Memory B cell (primary cell): ENCODE data around the gene BSN.
A peak's percentile ranks its signal among the peaks of the same experiment; 100 is the strongest.
"Not testable (repeated sequence)": the region's sequence is repeated elsewhere in the genome, so short reads cannot be mapped to it uniquely, and the experiment has no call there.

Experiments used
- ATAC-seq: fragments of 150-1000 bp; cut with Tn5 transposase; 2 replicates; pipeline ENCODE4 v1.10.0; 2021; ENCODE audit warnings: low read depth, mild to moderate bottlenecking, moderate library complexity
- DNase-seq, 2 donors: peaks; one replicate each; pipeline ENCODE4 v3.0.0; 2022; ENCODE audit warnings: low spot score in 2 of 2
- H3K27ac Mint-ChIP-seq: one replicate; pipeline ENCODE4 v1.8.0; 2022; ENCODE audit warnings: mild to moderate bottlenecking, moderate library complexity, mixed read lengths
- H3K27me3 Mint-ChIP-seq: one replicate; pipeline ENCODE4 v1.8.0; 2022; ENCODE audit warnings: mixed read lengths
- H3K36me3 Mint-ChIP-seq: one replicate; pipeline ENCODE4 v1.8.0; 2022; ENCODE audit warnings: mild to moderate bottlenecking, mixed read lengths
- H3K4me1 Mint-ChIP-seq: one replicate; pipeline ENCODE4 v1.8.0; 2022; ENCODE audit warnings: mixed read lengths
- H3K4me3 Mint-ChIP-seq: one replicate; pipeline ENCODE4 v1.8.0; 2022; ENCODE audit warnings: mild to moderate bottlenecking, moderate library complexity, mixed read lengths
- H3K9me3 Mint-ChIP-seq: one replicate; pipeline ENCODE4 v1.8.0; 2022; ENCODE audit warnings: mixed read lengths

BSN gene

DNA sequence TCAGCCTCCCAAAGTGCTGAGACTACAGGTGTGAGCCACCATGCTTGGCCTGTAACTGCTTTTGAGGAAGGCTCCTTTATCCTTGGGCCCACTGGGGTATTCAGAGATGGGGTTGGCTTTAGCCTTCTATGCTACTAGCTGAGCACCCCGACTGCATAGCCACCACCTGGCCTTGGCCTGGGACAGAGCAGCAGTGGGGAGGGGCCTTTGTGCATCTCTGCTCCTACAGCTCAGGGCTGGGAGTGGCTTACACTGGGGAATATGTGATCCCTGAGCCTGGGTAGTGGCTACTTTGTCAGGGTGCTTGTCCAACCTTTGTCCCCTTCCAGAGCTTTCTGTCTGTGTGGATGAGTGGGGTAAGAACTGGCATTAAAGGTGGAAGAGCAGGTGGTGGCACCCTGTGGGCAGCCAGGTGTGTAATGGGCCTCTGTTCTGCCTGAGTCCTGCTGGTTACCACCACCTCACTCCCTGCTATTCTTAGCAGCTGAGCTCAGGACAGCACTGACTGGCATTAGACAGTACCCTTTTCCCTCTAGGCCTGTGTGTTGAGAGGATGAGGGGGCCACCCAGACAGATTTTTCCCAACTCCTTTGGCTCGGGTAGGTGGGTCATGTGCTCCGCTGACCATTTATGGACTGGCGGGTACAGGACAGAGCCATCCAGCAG, 141.2 kb downstream of the BSN start:
- H3K9me3 Mint-ChIP-seq, DNase-seq, H3K27ac Mint-ChIP-seq, H3K4me1 Mint-ChIP-seq, H3K36me3 Mint-ChIP-seq, ATAC-seq, H3K27me3 Mint-ChIP-seq, H3K4me3 Mint-ChIP-seq: not testable (repeated sequence)

GRCh38 chr3:49699281-49699979, 145.2 kb downstream of the BSN start:
- peaks cover 9% of the 10 kb centered on the region for H3K36me3 Mint-ChIP-seq
- H3K4me1 Mint-ChIP-seq, result peaks cover 3% of the 10 kb centered on the region
- H3K27me3 Mint-ChIP-seq, result no peaks in the 10 kb centered on the region
- DNase-seq, result no peak
- no peak overlapping the region for H3K4me3 Mint-ChIP-seq
- no peaks in the 10 kb centered on the region for H3K9me3 Mint-ChIP-seq
- no peak overlapping the region for H3K27ac Mint-ChIP-seq
- no peak for ATAC-seq

DNA sequence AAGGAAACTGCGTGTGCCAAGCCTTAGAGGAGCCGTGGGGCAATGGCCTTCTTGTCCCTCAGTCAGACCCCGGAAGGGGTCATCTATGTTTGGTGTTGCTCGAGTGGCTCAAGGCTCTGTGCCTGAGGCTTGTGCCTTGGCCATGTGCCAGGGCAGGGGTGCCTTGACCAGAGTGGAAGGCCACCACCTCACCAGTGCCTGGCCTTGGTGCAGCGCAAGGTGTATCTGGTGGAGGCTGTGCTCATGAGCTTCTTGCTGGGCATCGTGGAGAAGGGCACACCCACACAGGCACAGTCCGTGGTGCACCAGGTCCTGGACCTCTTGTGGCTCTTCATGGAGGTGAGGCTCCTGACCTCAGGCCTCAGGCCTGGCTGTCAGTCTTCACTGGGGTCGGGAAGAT, 145.7 kb downstream of the BSN start:
- no peak overlapping the region for H3K4me3 Mint-ChIP-seq
- H3K9me3 Mint-ChIP-seq, result no peaks in the 10 kb centered on the region
- no peaks in the 10 kb centered on the region for H3K27me3 Mint-ChIP-seq
- H3K27ac Mint-ChIP-seq, result no peak overlapping the region
- ATAC-seq, result no peak
- DNase-seq, result no peak
- H3K36me3 Mint-ChIP-seq, result peaks cover 9% of the 10 kb centered on the region
- peaks cover 3% of the 10 kb centered on the region for H3K4me1 Mint-ChIP-seq

GRCh38 chr3:49700453-49701128, 146.3 kb downstream of the BSN start:
- H3K4me3 Mint-ChIP-seq, result no peak overlapping the region
- no peak overlapping the region for H3K27ac Mint-ChIP-seq
- peaks cover 3% of the 10 kb centered on the region for H3K4me1 Mint-ChIP-seq
- no peaks in the 10 kb centered on the region for H3K9me3 Mint-ChIP-seq
- no peaks in the 10 kb centered on the region for H3K27me3 Mint-ChIP-seq
- H3K36me3 Mint-ChIP-seq, result peaks cover 9% of the 10 kb centered on the region
- ATAC-seq, result no peak
- no peak for DNase-seq

- no peak overlapping the region for H3K27ac Mint-ChIP-seq
- no peak overlapping the region for H3K4me3 Mint-ChIP-seq
- no peaks in the 10 kb centered on the region for H3K9me3 Mint-ChIP-seq
- H3K36me3 Mint-ChIP-seq, result peaks cover 9% of the 10 kb centered on the region
- DNase-seq (no peak), ATAC-seq (no peak)
- peaks cover 3% of the 10 kb centered on the region for H3K4me1 Mint-ChIP-seq
- no peaks in the 10 kb centered on the region for H3K27me3 Mint-ChIP-seq
Measured at GRCh38 chr3:49701388-49702077, 147.3 kb downstream of the BSN start.

GRCh38 chr3:49702672-49703071, 148.4 kb downstream of the BSN start:
- Mint-ChIP-seq H3K9me3 (no peaks in the 10 kb centered on the region), H3K27me3 (no peaks in the 10 kb centered on the region), H3K4me1 (peaks cover 7% of the 10 kb centered on the region), H3K27ac (no peak overlapping the region), H3K4me3 (no peak overlapping the region), H3K36me3 (peaks cover 8% of the 10 kb centered on the region)
- ATAC-seq (no peak), DNase-seq (no peak)

GRCh38 chr3:49703443-49703927, 149.2 kb downstream of the BSN start:
- Mint-ChIP-seq H3K4me3 (no peak overlapping the region), H3K27ac (peak overlapping the region; percentile 67), H3K27me3 (no peaks in the 10 kb centered on the region), H3K36me3 (peaks cover 9% of the 10 kb centered on the region), H3K9me3 (no peaks in the 10 kb centered on the region), H3K4me1 (peaks cover 9% of the 10 kb centered on the region)
- peak; percentile 100 for ATAC-seq
- peak; percentile 66 to 68 for DNase-seq

GRCh38 chr3:49703956-49704355, 149.7 kb downstream of the BSN start:
- ATAC-seq, result no peak
- H3K9me3 Mint-ChIP-seq, result no peaks in the 10 kb centered on the region
- H3K4me1 Mint-ChIP-seq, result peaks cover 9% of the 10 kb centered on the region
- H3K36me3 Mint-ChIP-seq, result peaks cover 10% of the 10 kb centered on the region
- peak overlapping the region; percentile 67 for H3K27ac Mint-ChIP-seq
- no peaks in the 10 kb centered on the region for H3K27me3 Mint-ChIP-seq
- H3K4me3 Mint-ChIP-seq, result no peak overlapping the region
- DNase-seq, result no peak

GRCh38 chr3:49704629-49705028, 150.4 kb downstream of the BSN start:
- H3K27ac Mint-ChIP-seq, result no peak overlapping the region
- no peak for DNase-seq
- no peak overlapping the region for H3K4me3 Mint-ChIP-seq
- H3K9me3 Mint-ChIP-seq, result no peaks in the 10 kb centered on the region
- peaks cover 10% of the 10 kb centered on the region for H3K36me3 Mint-ChIP-seq
- no peaks in the 10 kb centered on the region for H3K27me3 Mint-ChIP-seq
- no peak for ATAC-seq
- peaks cover 9% of the 10 kb centered on the region for H3K4me1 Mint-ChIP-seq

DNA sequence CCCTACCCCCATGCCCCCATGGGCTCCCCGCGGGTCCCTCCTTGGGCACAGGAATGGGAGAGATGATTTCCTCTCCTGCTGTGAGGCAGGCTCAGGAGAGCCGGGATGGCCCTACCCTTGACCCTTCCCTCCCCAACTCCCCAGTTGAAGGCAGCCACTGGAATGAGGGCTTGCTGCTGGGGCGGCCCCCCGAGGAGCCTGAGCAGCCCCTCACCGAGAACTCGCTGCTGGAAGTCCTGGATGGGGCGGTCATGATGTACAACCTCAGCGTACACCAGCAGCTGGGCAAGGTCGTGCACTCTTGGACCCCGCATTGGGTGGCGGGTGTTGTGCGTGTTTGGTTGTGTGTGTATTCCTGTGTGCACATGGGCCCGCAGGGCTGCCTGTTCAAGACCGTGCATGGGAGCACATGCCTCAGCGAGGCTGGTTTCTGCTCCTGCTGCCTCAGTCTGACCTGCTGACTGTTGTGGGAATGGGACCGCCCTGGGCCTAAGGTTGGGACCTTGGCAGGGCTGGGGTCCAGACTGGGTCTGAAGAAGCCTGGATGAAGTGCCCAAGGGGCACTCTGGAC, 151.2 kb downstream of the BSN start:
- ATAC-seq (no peak), DNase-seq (no peak)
- no peaks in the 10 kb centered on the region for H3K9me3 Mint-ChIP-seq
- H3K36me3 Mint-ChIP-seq, result peaks cover 10% of the 10 kb centered on the region
- H3K27me3 Mint-ChIP-seq, result no peaks in the 10 kb centered on the region
- H3K27ac Mint-ChIP-seq, result no peak overlapping the region
- no peak overlapping the region for H3K4me3 Mint-ChIP-seq
- H3K4me1 Mint-ChIP-seq, result peaks cover 9% of the 10 kb centered on the region

DNA sequence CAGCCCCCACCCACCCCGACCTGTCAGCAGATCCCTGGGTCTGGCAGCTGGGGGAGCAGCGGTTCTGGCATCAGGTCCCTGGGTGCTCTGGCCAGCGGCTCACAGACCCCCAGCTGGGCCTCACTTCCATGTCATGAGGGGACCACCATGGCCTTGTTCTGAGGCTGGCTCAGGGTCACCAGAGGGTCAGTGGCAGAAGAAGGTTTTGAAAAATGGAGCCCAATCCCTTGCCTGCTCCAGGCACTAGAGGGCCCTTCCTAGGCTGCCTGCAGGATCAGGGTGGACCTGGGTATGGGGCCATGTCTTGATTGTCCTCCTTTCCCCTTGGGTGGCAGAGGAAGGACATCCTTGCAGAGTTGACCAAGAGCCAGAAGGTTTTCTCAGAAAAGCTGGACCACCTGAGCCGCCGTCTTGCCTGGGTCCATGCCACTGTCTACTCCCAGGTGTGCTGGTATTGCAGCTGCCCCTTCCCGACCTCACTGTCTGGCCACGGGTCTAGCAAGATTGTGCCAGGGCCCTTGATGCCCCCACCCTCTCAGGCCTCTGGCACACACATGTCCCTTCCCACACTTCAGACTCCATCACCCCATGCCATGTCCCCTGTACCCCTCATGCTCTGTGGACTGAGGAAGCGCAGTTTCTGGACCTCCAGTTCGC, 152.3 kb downstream of the BSN start:
- no peaks in the 10 kb centered on the region for H3K27me3 Mint-ChIP-seq
- no peak overlapping the region for H3K4me3 Mint-ChIP-seq
- DNase-seq (no peak), ATAC-seq (no peak)
- H3K27ac Mint-ChIP-seq, result no peak overlapping the region
- H3K36me3 Mint-ChIP-seq, result peaks cover 12% of the 10 kb centered on the region
- H3K4me1 Mint-ChIP-seq, result peaks cover 9% of the 10 kb centered on the region
- H3K9me3 Mint-ChIP-seq, result no peaks in the 10 kb centered on the region

DNA sequence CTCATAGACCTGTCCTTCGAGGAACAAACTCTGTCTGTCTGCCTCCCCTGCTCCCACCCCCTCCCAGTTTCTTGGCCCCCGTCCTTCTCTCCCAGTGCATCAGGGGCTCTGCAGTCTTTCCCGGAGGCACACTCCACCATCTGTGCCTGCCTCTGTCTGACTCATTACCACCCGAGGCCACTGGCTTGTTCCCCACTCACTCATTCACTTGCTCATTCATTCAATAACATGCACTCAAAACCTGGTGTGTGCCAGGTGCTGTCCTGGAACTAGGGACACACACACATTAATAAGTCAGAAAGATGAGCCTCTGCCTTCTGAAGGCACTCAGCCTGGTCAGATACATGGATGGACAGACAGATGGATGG, 152.8 kb downstream of the BSN start:
- ATAC-seq (no peak), DNase-seq (no peak)
- no peaks in the 10 kb centered on the region for H3K9me3 Mint-ChIP-seq
- H3K4me3 Mint-ChIP-seq, result no peak overlapping the region
- H3K4me1 Mint-ChIP-seq, result peaks cover 9% of the 10 kb centered on the region
- H3K36me3 Mint-ChIP-seq, result peaks cover 12% of the 10 kb centered on the region
- no peaks in the 10 kb centered on the region for H3K27me3 Mint-ChIP-seq
- no peak overlapping the region for H3K27ac Mint-ChIP-seq

GRCh38 chr3:49709852-49710251, 155.6 kb downstream of the BSN start:
- no peak overlapping the region for H3K27ac Mint-ChIP-seq
- H3K36me3 Mint-ChIP-seq, result peaks cover 7% of the 10 kb centered on the region
- no peak overlapping the region for H3K4me3 Mint-ChIP-seq
- no peaks in the 10 kb centered on the region for H3K9me3 Mint-ChIP-seq
- H3K4me1 Mint-ChIP-seq, result peaks cover 6% of the 10 kb centered on the region
- DNase-seq, result no peak
- ATAC-seq, result no peak
- H3K27me3 Mint-ChIP-seq, result no peaks in the 10 kb centered on the region
